Nephron (organoid): ENCODE results near the gene AUH.

Experiments
- H3K27ac Mint-ChIP-seq, 3 experiments: 2 replicates each; pipeline ENCODE4 v1.8.0; 2020; ENCODE audit warnings: mixed read lengths in 3 of 3, mild to moderate bottlenecking in 2 of 3, moderate library complexity in 1 of 3
- H3K27me3 Mint-ChIP-seq: 2 replicates; pipeline ENCODE4 v1.8.0; 2021; ENCODE audit warnings: low read depth, mild to moderate bottlenecking, moderate library complexity, mixed read lengths
- H3K36me3 Mint-ChIP-seq: 2 replicates; pipeline ENCODE4 v1.8.0; 2020; ENCODE audit warnings: low read depth, mixed read lengths
- H3K4me1 Mint-ChIP-seq: 2 replicates; pipeline ENCODE4 v1.8.0; 2020; ENCODE audit warnings: mixed read lengths
- H3K4me3 Mint-ChIP-seq, 3 experiments: 2 replicates each; pipeline ENCODE4 v1.8.0; 2020; ENCODE audit warnings: mild to moderate bottlenecking in 3 of 3, mixed read lengths in 3 of 3, moderate library complexity in 2 of 3
- H3K9me3 Mint-ChIP-seq: 2 replicates; pipeline ENCODE4 v1.8.0; 2020; ENCODE audit warnings: mixed read lengths
- CTCF ChIP-seq, 3 experiments: fragments of 200-600 bp; sonication (generic); IDR thresholded peaks; one replicate each; pipeline ENCODE4 v1.5.0; 2021; ENCODE audit warnings: antibody characterized with exemption in 3 of 3; ENCODE audit not compliant: unreplicated experiment in 3 of 3

AUH gene

GRCh38 chr9:91176426-91176825 lies 185.3 kb downstream of the AUH start:
- no peaks in the 10 kb centered on the region for H3K4me1 Mint-ChIP-seq
- no peaks in the 10 kb centered on the region for H3K36me3 Mint-ChIP-seq
- H3K4me3 Mint-ChIP-seq = no peak overlapping the region
- H3K9me3 Mint-ChIP-seq = peaks cover 15% of the 10 kb centered on the region
- peaks cover 8% of the 10 kb centered on the region for H3K27me3 Mint-ChIP-seq
- no peak overlapping the region for H3K27ac Mint-ChIP-seq
- TF ChIP-seq CTCF (IDR thresholded peaks at IDR 0.05; ENCODE audit: unreplicated experiment in 3 of 3) = no peak

GRCh38 chr9:91174772-91175171 lies 186.9 kb downstream of the AUH start:
- Mint-ChIP-seq H3K27me3 (peaks cover 8% of the 10 kb centered on the region), H3K4me3 (no peak overlapping the region), H3K36me3 (no peaks in the 10 kb centered on the region), H3K4me1 (no peaks in the 10 kb centered on the region), H3K9me3 (peaks cover 25% of the 10 kb centered on the region), H3K27ac (no peak overlapping the region)
- TF ChIP-seq CTCF (IDR thresholded peaks at IDR 0.05; ENCODE audit: unreplicated experiment in 3 of 3) = no peak

GRCh38 chr9:91172329-91172728 lies 189.4 kb downstream of the AUH start:
- H3K4me3 Mint-ChIP-seq = no peak overlapping the region
- H3K27me3 Mint-ChIP-seq = peaks cover 4% of the 10 kb centered on the region
- H3K4me1 Mint-ChIP-seq = peaks cover under 1% of the 10 kb centered on the region
- peaks cover 25% of the 10 kb centered on the region for H3K9me3 Mint-ChIP-seq
- H3K36me3 Mint-ChIP-seq = no peaks in the 10 kb centered on the region
- H3K27ac Mint-ChIP-seq = no peak overlapping the region
- no peak for TF ChIP-seq CTCF (IDR thresholded peaks at IDR 0.05; ENCODE audit: unreplicated experiment in 3 of 3)

- H3K9me3 Mint-ChIP-seq = peaks cover 25% of the 10 kb centered on the region
- H3K27ac Mint-ChIP-seq = no peak overlapping the region
- H3K4me1 Mint-ChIP-seq = peaks cover 8% of the 10 kb centered on the region
- H3K4me3 Mint-ChIP-seq = no peak overlapping the region
- no peaks in the 10 kb centered on the region for H3K36me3 Mint-ChIP-seq
- H3K27me3 Mint-ChIP-seq = peaks cover 3% of the 10 kb centered on the region
- no peak for TF ChIP-seq CTCF (IDR thresholded peaks at IDR 0.05; ENCODE audit: unreplicated experiment in 3 of 3)
Measured at GRCh38 chr9:91170951-91171350, 190.8 kb downstream of the AUH start.

- peak overlapping the region; percentile 10 to 48 (median 37) for H3K27ac Mint-ChIP-seq
- peaks cover 15% of the 10 kb centered on the region for H3K9me3 Mint-ChIP-seq
- H3K4me1 Mint-ChIP-seq = peaks cover 35% of the 10 kb centered on the region
- TF ChIP-seq CTCF (IDR thresholded peaks at IDR 0.05; ENCODE audit: unreplicated experiment in 3 of 3) = no peak
- peaks cover 4% of the 10 kb centered on the region for H3K27me3 Mint-ChIP-seq
- no peak overlapping the region for H3K4me3 Mint-ChIP-seq
- no peaks in the 10 kb centered on the region for H3K36me3 Mint-ChIP-seq
Measured at GRCh38 chr9:91166796-91167366, 194.8 kb downstream of the AUH start.
